Measurements from ENCODE around the gene ATP10D. TPM values are rescaled to one million over a fixed set of nuclear protein-coding genes. Genes with fewer than 3 reads are reported as not detected.

The ATP10D gene
- total RNA-seq, 1 experiment from 2014 or later: 3.8 TPM

- Mint-ChIP-seq H3K36me3 (ENCODE audit: insufficient read depth in 1 of 3, low read depth in 3 of 3) (no peaks in the 10 kb centered on the region; a peak in 2 of 7 replicates), H3K4me1 (no peaks in the 10 kb centered on the region), H3K4me3 (no peak overlapping the region), H3K9me3 (peaks cover 0 to 3% of the 10 kb centered on the region in 2 experiments; a peak in 2 of 5 replicates), H3K27ac (no peak overlapping the region), H3K27me3 (ENCODE audit: low read depth) (no peaks in the 10 kb centered on the region)
- Histone ChIP-seq H3K23me2 (ENCODE audit: insufficient read length, low read depth, low read length, poor library complexity, severe bottlenecking) (no peaks in the 10 kb centered on the region), H2BK20ac (ENCODE audit: low read depth, low read length, poor library complexity, severe bottlenecking) (no peak overlapping the region), H3K56ac (ENCODE audit: insufficient read length, low read depth, low read length) (no peak overlapping the region), H3K27me3 (ENCODE audit: insufficient read depth, low read length) (no peaks in the 10 kb centered on the region), H3K14ac (ENCODE audit: insufficient read depth, low read length) (no peak overlapping the region), H3K23ac (ENCODE audit: insufficient read length, low read depth, low read length) (no peak overlapping the region), H2BK15ac (ENCODE audit: low read depth, low read length) (no peak overlapping the region), H3K18ac (ENCODE audit: insufficient read length, low read depth, low read length) (no peak overlapping the region), H4K91ac (ENCODE audit: insufficient read length, low read depth, low read length) (no peak overlapping the region), H3K4ac (ENCODE audit: low read depth, low read length) (no peak overlapping the region), H2BK120ac (ENCODE audit: low read depth, low read length, poor library complexity, severe bottlenecking) (no peak overlapping the region), H3T11ph (ENCODE audit: low read length) (no peak overlapping the region), H2AK5ac (ENCODE audit: insufficient read length, low read length) (no peak overlapping the region), H4K20me1 (ENCODE audit: control insufficient read depth, insufficient read depth, insufficient read length) (no peaks in the 10 kb centered on the region), H4K5ac (ENCODE audit: insufficient read length, low read depth, low read length) (no peak overlapping the region), H4K8ac (replicated peaks; ENCODE audit: insufficient read length, low read depth, low read length) (no peak overlapping the region), H3K79me2 (ENCODE audit: insufficient read depth, low read length) (no peaks in the 10 kb centered on the region), H2AFZ (ENCODE audit: low read length) (no peak overlapping the region), H3K79me1 (ENCODE audit: insufficient read depth, low read depth, low read length, poor library complexity, severe bottlenecking) (no peaks in the 10 kb centered on the region), H3K9me3 (ENCODE audit: control insufficient read depth, low read depth, low read length) (no peaks in the 10 kb centered on the region), H3K4me1 (ENCODE audit: insufficient read depth, low read length) (no peaks in the 10 kb centered on the region), H3K4me2 (ENCODE audit: insufficient read depth, insufficient read length, low read length) (no peak overlapping the region), H3K9ac (ENCODE audit: extremely low read depth, insufficient read length, low read length) (no peak overlapping the region), H2BK5ac (ENCODE audit: insufficient read length, low read length) (no peak overlapping the region), H2BK12ac (ENCODE audit: insufficient read length, low read depth, low read length) (no peak overlapping the region), H3K27ac (ENCODE audit: insufficient read length, low read depth, low read length) (no peak overlapping the region)
- TF ChIP-seq, protein P1, sequence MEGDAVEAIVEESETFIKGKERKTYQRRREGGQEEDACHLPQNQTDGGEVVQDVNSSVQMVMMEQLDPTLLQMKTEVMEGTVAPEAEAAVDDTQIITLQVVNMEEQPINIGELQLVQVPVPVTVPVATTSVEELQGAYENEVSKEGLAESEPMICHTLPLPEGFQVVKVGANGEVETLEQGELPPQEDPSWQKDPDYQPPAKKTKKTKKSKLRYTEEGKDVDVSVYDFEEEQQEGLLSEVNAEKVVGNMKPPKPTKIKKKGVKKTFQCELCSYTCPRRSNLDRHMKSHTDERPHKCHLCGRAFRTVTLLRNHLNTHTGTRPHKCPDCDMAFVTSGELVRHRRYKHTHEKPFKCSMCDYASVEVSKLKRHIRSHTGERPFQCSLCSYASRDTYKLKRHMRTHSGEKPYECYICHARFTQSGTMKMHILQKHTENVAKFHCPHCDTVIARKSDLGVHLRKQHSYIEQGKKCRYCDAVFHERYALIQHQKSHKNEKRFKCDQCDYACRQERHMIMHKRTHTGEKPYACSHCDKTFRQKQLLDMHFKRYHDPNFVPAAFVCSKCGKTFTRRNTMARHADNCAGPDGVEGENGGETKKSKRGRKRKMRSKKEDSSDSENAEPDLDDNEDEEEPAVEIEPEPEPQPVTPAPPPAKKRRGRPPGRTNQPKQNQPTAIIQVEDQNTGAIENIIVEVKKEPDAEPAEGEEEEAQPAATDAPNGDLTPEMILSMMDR (conservative IDR thresholded peaks at IDR 0.05): no peak
- no peak for DNase-seq
Observed at GRCh38 chr4:47551682-47552081, 66.6 kb downstream of the ATP10D start.
